Measurements from ENCODE around the gene NBPF20.
"Not testable (repeated sequence)": the region's sequence is repeated elsewhere in the genome, so short reads cannot be mapped to it uniquely, and the experiment has no call there.

The NBPF20 gene

GRCh38 chr1:145429329-145429728, 3.9 kb upstream of the NBPF20 start:
- not testable (repeated sequence) for DNase-seq

GRCh38 chr1:145424612-145425435, 579 bp downstream of the NBPF20 start:
- peak; percentile 39 for DNase-seq

DNA sequence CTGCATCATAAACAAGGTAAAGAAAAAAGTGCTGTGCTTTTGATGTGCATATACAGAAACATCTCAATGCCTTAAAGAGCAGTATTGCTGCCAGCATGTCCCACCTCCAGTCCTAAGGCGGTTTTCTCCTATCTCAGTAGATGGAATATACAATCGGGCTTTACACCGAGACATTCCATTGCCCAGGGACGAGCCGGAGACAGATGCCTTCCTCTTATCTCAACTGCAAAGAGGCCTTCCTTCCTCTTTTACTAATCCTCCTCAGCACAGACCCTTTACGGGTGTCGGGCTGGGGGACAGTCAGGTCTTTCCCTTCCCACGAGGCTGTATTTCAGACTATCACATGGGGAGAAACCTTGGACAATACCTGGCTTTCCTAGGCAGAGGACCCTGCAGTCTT, 10.3 kb downstream of the NBPF20 start:
- DNase-seq = not testable (repeated sequence)

DNA sequence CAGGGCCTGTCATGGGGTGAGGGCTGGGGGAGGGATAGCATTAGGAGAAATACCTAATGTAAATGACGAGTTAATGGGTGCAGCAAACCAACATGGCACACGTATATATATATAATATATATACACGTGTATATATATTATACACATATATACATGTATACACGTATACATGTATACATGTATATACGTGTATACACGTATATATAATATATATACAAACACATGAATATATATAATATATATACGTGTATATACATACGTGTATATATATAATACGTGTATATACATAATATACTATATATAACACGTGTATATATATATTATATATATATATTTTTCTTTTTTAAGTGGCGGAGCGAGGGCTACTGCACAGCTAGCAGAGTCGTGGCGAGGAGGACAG, 18.1 kb downstream of the NBPF20 start:
- DNase-seq = not testable (repeated sequence)

DNA sequence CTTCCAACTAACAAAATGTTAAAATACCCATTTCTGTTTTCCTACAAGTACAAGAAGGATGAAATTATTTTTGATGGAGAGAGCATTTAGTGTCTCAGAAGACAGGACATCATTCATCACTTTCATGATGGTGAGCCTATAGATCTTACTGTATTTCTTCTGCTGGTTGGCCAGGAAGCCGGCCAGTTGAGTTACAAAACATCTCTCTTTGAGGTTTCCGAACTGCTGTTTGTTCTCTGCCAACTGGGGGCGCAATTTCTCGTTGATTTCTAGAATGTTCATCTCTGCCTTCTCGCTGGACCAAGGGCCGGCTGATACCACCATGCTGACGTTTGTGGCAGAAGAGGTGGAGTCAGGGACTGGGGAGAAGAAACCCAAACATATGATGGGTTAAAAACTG, 20.5 kb downstream of the NBPF20 start:
- DNase-seq = not testable (repeated sequence)

- not testable (repeated sequence) for DNase-seq
Observed at GRCh38 chr1:145400701-145401100, 24.7 kb downstream of the NBPF20 start.
